HuH-7.5 (cell line): ENCODE measurements around the gene HMGCR.
"Not testable (repeated sequence)": the region's sequence is repeated elsewhere in the genome, so short reads cannot be mapped to it uniquely, and the experiment has no call there.

Source experiments
- DNase-seq: peaks from one replicate; pipeline ENCODE4 v3.0.0; 2011; ENCODE audit warnings: low spot score

Gene HMGCR

GRCh38 chr5:75336615-75337336 lies at the start of gene HMGCR:
HMGCR (plus strand) TSS chr5:75337220; CDS start chr5:75342606, 5,386 bp downstream.
- peak; percentile 85 for DNase-seq

GRCh38 chr5:75291844-75292243 lies 45.2 kb upstream of the HMGCR start:
- DNase-seq = not testable (repeated sequence)

GRCh38 chr5:75300084-75300483 lies 36.9 kb upstream of the HMGCR start:
- no peak for DNase-seq

GRCh38 chr5:75303419-75303818 lies 33.6 kb upstream of the HMGCR start:
- no peak for DNase-seq

- not testable (repeated sequence) for DNase-seq
Measured at GRCh38 chr5:75304486-75304885, 32.5 kb upstream of the HMGCR start.

- no peak for DNase-seq
Measured at GRCh38 chr5:75306746-75307145, 30.3 kb upstream of the HMGCR start.

- no peak for DNase-seq
Measured at GRCh38 chr5:75310212-75310611, 26.8 kb upstream of the HMGCR start.

GRCh38 chr5:75319148-75319547 lies 17.9 kb upstream of the HMGCR start:
- not testable (repeated sequence) for DNase-seq

GRCh38 chr5:75319638-75320037 lies 17.4 kb upstream of the HMGCR start:
- no peak for DNase-seq

GRCh38 chr5:75320371-75320770 lies 16.6 kb upstream of the HMGCR start:
- no peak for DNase-seq

- DNase-seq = no peak
Measured at GRCh38 chr5:75322066-75322465, 15.0 kb upstream of the HMGCR start.

GRCh38 chr5:75324791-75325190 lies 12.2 kb upstream of the HMGCR start:
- no peak for DNase-seq

GRCh38 chr5:75325242-75325641 lies 11.8 kb upstream of the HMGCR start:
- DNase-seq = no peak

- DNase-seq = no peak
Measured at GRCh38 chr5:75330404-75330803, 6.6 kb upstream of the HMGCR start.

GRCh38 chr5:75331095-75332090 lies 5.6 kb upstream of the HMGCR start:
- DNase-seq = no peak

- not testable (repeated sequence) for DNase-seq
Measured at GRCh38 chr5:75333759-75334158, 3.3 kb upstream of the HMGCR start.

GRCh38 chr5:75334413-75334812 lies 2.6 kb upstream of the HMGCR start:
- DNase-seq = not testable (repeated sequence)

GRCh38 chr5:75335486-75335885 lies 1.5 kb upstream of the HMGCR start:
- no peak for DNase-seq

- no peak for DNase-seq
Measured at GRCh38 chr5:75335952-75336614, 937 bp upstream of the HMGCR start.

GRCh38 chr5:75337366-75338021 lies 474 bp downstream of the HMGCR start:
- no peak for DNase-seq

GRCh38 chr5:75338408-75338807 lies 1.4 kb downstream of the HMGCR start:
- DNase-seq = no peak
